ENCODE measurements around the gene TOP3B. TPM values are rescaled to one million over a fixed set of nuclear protein-coding genes. Genes with fewer than 3 reads are reported as not detected.

Gene TOP3B
- total and polyA plus RNA-seq, 10 of the 15 experiments (the other 5 are each of a cell fraction or from before 2014, with no cell fraction given): 0.60 to 47.3 (median 33.7) TPM

DNA sequence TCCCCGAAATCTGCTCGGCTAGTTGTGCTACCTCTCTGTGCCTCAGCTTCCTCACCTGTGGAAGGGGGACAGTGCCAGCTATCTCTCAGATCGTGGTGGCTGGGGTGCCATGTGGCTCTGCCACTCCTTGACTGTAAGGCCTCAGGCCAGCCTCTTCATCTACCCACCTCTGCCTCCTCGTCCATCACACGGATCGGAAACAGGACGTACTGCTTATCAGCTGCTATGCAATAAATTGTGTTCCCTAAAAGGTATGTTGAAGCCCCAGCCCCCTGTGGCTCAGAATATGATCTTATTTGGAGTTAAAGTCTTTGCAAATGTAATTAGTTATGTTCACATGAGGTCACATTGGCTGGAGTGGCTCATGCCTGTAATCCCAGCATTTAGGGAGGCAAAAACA is 37.7 kb downstream of the TOP3B start:
- ATAC-seq (no peak), FAIRE-seq (no peak), DNase-seq (ENCODE audit: low read depth, low spot score) (no peak)
- WGBS (ENCODE audit: insufficient coverage, insufficient replicate concordance, low lambda C conversion rate, missing lambda C conversion rate): 85% methylated on average over 7 of the region's 7 CpGs
- Histone ChIP-seq H3K27ac (ENCODE audit: control insufficient read depth, insufficient read depth) (no peak overlapping the region), H3K4me1 (ENCODE audit: control insufficient read depth, insufficient read depth, low read length) (peaks cover 3% of the 10 kb centered on the region; the same call in 1 of the 2 replicates), H2AFZ (ENCODE audit: control insufficient read depth, low read depth, low read length) (no peak overlapping the region), H3K36me3 (ENCODE audit: control insufficient read depth in 2 of 2, insufficient read depth in 2 of 2, low read length in 1 of 2) (no peaks in the 10 kb centered on the region), H4K20me1 (ENCODE audit: control insufficient read depth, insufficient read depth) (no peaks in the 10 kb centered on the region), H3K4me2 (ENCODE audit: control insufficient read depth, insufficient read depth) (no peak overlapping the region), H3K27me3 (replicated peaks in 1 of 2; ENCODE audit: control insufficient read depth in 2 of 2, insufficient read depth in 2 of 2, low read length in 1 of 2) (no peaks in the 10 kb centered on the region), H3K79me2 (ENCODE audit: control insufficient read depth, insufficient read depth, low read length) (no peaks in the 10 kb centered on the region), H3K4me3 (no peak overlapping the region), H3K9me3 (replicated peaks; ENCODE audit: control insufficient read depth, insufficient read depth, low read length) (no peaks in the 10 kb centered on the region), H3K9ac (ENCODE audit: control insufficient read depth, insufficient read depth, low read length) (no peak overlapping the region)
- ChIA-PET RAD21 (ENCODE audit: unreplicated experiment) (no interaction called here), CTCF (interaction anchor here (1.0 kb wide), 1 partner anchor 8 kb away, joined by 3 read pairs; the partner anchor contains the start of gene PPM1F), SMC1A (ENCODE audit: uncharacterized antibody, unreplicated experiment) (no interaction called here), POLR2A (no interaction called here)
- BruUV-seq (replicated peaks): no TSS peak
- in situ Hi-C loops (cut with MboI) (loop anchor here (5.0 kb wide), 1 partner anchor 233 kb away; no protein-coding TSS in a partner anchor), intact Hi-C loops (cut with micrococcal nuclease; ENCODE audit: unreplicated experiment) (no loop called here)
- TF ChIP-seq SRF (IDR thresholded peaks at IDR 0.05; ENCODE audit: low read depth in 2 of 2, low read length in 2 of 2): no peak
- TF ChIP-seq, protein P1, sequence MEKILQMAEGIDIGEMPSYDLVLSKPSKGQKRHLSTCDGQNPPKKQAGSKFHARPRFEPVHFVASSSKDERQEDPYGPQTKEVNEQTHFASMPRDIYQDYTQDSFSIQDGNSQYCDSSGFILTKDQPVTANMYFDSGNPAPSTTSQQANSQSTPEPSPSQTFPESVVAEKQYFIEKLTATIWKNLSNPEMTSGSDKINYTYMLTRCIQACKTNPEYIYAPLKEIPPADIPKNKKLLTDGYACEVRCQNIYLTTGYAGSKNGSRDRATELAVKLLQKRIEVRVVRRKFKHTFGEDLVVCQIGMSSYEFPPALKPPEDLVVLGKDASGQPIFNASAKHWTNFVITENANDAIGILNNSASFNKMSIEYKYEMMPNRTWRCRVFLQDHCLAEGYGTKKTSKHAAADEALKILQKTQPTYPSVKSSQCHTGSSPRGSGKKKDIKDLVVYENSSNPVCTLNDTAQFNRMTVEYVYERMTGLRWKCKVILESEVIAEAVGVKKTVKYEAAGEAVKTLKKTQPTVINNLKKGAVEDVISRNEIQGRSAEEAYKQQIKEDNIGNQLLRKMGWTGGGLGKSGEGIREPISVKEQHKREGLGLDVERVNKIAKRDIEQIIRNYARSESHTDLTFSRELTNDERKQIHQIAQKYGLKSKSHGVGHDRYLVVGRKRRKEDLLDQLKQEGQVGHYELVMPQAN (conservative IDR thresholded peaks at IDR 0.05): no peak
- no peak for TF ChIP-seq ZSCAN29 (IDR thresholded peaks at IDR 0.05)
- no peak for TF ChIP-seq NBN (IDR thresholded peaks at IDR 0.05)
- TF ChIP-seq IRF3 (IDR thresholded peaks at IDR 0.05): no peak
- TF ChIP-seq SREBF2 (IDR thresholded peaks at IDR 0.05; ENCODE audit: low read length): no peak
- no peak for TF ChIP-seq GABPA (IDR thresholded peaks at IDR 0.05; ENCODE audit: low read depth)
- TF ChIP-seq ATF2 (IDR thresholded peaks at IDR 0.05; ENCODE audit: low read length): no peak
- no peak for TF ChIP-seq MYC (IDR thresholded peaks at IDR 0.05; ENCODE audit: insufficient read depth, insufficient read length, insufficient replicate concordance, low read length, severe bottlenecking)
- TF ChIP-seq, protein P2, sequence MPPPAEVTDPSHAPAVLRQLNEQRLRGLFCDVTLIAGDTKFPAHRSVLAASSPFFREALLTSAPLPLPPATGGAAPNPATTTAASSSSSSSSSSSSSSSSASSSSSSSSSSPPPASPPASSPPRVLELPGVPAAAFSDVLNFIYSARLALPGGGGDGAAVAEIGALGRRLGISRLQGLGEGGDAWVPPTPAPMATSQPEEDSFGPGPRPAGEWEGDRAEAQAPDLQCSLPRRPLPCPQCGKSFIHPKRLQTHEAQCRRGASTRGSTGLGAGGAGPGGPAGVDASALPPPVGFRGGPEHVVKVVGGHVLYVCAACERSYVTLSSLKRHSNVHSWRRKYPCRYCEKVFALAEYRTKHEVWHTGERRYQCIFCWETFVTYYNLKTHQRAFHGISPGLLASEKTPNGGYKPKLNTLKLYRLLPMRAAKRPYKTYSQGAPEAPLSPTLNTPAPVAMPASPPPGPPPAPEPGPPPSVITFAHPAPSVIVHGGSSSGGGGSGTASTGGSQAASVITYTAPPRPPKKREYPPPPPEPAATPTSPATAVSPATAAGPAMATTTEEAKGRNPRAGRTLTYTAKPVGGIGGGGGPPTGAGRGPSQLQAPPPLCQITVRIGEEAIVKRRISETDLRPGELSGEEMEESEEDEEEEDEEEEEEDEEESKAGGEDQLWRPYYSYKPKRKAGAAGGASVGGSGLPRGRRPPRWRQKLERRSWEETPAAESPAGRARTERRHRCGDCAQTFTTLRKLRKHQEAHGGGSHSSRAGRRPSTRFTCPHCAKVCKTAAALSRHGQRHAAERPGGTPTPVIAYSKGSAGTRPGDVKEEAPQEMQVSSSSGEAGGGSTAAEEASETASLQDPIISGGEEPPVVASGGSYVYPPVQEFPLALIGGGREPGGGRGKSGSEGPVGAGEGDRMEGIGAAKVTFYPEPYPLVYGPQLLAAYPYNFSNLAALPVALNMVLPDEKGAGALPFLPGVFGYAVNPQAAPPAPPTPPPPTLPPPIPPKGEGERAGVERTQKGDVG (CRISPR knock-in tag; IDR thresholded peaks at IDR 0.05): no peak
- no peak for TF ChIP-seq POU2F2 (IDR thresholded peaks at IDR 0.05; ENCODE audit: borderline replicate concordance, low read depth, low read length)
- TF ChIP-seq, protein P3, sequence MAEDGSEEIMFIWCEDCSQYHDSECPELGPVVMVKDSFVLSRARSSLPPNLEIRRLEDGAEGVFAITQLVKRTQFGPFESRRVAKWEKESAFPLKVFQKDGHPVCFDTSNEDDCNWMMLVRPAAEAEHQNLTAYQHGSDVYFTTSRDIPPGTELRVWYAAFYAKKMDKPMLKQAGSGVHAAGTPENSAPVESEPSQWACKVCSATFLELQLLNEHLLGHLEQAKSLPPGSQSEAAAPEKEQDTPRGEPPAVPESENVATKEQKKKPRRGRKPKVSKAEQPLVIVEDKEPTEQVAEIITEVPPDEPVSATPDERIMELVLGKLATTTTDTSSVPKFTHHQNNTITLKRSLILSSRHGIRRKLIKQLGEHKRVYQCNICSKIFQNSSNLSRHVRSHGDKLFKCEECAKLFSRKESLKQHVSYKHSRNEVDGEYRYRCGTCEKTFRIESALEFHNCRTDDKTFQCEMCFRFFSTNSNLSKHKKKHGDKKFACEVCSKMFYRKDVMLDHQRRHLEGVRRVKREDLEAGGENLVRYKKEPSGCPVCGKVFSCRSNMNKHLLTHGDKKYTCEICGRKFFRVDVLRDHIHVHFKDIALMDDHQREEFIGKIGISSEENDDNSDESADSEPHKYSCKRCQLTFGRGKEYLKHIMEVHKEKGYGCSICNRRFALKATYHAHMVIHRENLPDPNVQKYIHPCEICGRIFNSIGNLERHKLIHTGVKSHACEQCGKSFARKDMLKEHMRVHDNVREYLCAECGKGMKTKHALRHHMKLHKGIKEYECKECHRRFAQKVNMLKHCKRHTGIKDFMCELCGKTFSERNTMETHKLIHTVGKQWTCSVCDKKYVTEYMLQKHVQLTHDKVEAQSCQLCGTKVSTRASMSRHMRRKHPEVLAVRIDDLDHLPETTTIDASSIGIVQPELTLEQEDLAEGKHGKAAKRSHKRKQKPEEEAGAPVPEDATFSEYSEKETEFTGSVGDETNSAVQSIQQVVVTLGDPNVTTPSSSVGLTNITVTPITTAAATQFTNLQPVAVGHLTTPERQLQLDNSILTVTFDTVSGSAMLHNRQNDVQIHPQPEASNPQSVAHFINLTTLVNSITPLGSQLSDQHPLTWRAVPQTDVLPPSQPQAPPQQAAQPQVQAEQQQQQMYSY (CRISPR knock-in tag; IDR thresholded peaks at IDR 0.05): no peak
- no peak for TF ChIP-seq FOS (IDR thresholded peaks at IDR 0.05; ENCODE audit: borderline replicate concordance, extremely low read depth, insufficient read length)
